ENCODE measurements around the gene KCNQ5.

- no peak for TF ChIP-seq CTCF (optimal IDR thresholded peaks at IDR 0.05 in 1 of 3, IDR thresholded peaks at IDR 0.05 in 1 of 3, conservative IDR thresholded peaks at IDR 0.05 in 1 of 3; ENCODE audit: extremely low read depth in 1 of 3, insufficient read depth in 2 of 3, low read length in 3 of 3)
- TF ChIP-seq EZH2 (IDR thresholded peaks at IDR 0.05; ENCODE audit: low read length) = no peak
Measured at GRCh38 chr6:72876256-72876655, 254.4 kb downstream of the KCNQ5 start.

Measured in keratinocyte (primary cell).